ENCODE data around the gene DOCK7. TPM values are rescaled to one million over a fixed set of nuclear protein-coding genes. Genes with fewer than 3 reads are reported as not detected.

DOCK7 gene
- total and polyA plus RNA-seq, 2 of the 13 experiments (the other 11 are each of a cell fraction or from before 2014, with no cell fraction given) = 45.7 to 67.2 TPM

GRCh38 chr1:62423580-62424242 is 264.5 kb downstream of the DOCK7 start (continued):
- TF ChIP-seq ARID2 (CRISPR knock-in tag; IDR thresholded peaks at IDR 0.05; ENCODE audit: borderline replicate concordance) (peak; percentile 68; the same call in 1 of the 2 replicates), ZNF501 (CRISPR knock-in tag; IDR thresholded peaks at IDR 0.05) (peak; percentile 83), RFXAP (CRISPR knock-in tag; IDR thresholded peaks at IDR 0.05; ENCODE audit: borderline replicate concordance) (peak; percentile 91), ZNF773 (CRISPR knock-in tag; IDR thresholded peaks at IDR 0.05; ENCODE audit: borderline replicate concordance) (no peak), ZNF781 (CRISPR knock-in tag; IDR thresholded peaks at IDR 0.05; ENCODE audit: borderline replicate concordance, not compliant biosample characterization) (peak; percentile 63), ZNF549 (CRISPR knock-in tag; IDR thresholded peaks at IDR 0.05) (no peak), EHMT2 (IDR thresholded peaks at IDR 0.05; ENCODE audit: borderline replicate concordance, low read depth, low read length) (peak; percentile 77; the same call in 1 of the 2 replicates), XBP1 (CRISPR knock-in tag; IDR thresholded peaks at IDR 0.05) (no peak), SIN3A (IDR thresholded peaks at IDR 0.05; ENCODE audit: borderline replicate concordance, low read depth, low read length) (0 out of 2 replicates have a peak, but pooled peaks have one; percentile 53), NR2C2 (CRISPR knock-in tag; IDR thresholded peaks at IDR 0.05; ENCODE audit: borderline replicate concordance) (peak; percentile 56), SNAPC2 (CRISPR knock-in tag; IDR thresholded peaks at IDR 0.05) (no peak), ZNF576 (CRISPR knock-in tag; IDR thresholded peaks at IDR 0.05) (no peak), CREBL2 (CRISPR knock-in tag; IDR thresholded peaks at IDR 0.05; ENCODE audit: borderline replicate concordance) (peak; percentile 40; the same call in 1 of the 2 replicates), ZNF44 (CRISPR knock-in tag; IDR thresholded peaks at IDR 0.05) (no peak), MEF2D (CRISPR knock-in tag; IDR thresholded peaks at IDR 0.05) (peak; percentile 90), IKZF5 (CRISPR knock-in tag; IDR thresholded peaks at IDR 0.05) (peak; percentile 83), ZNF768 (CRISPR knock-in tag; IDR thresholded peaks at IDR 0.05) (no peak), BCLAF1 (IDR thresholded peaks at IDR 0.05) (no peak), KLF12 (CRISPR knock-in tag; IDR thresholded peaks at IDR 0.05; ENCODE audit: borderline replicate concordance) (peak; percentile 59; the same call in 1 of the 2 replicates), TARDBP (CRISPR knock-in tag; IDR thresholded peaks at IDR 0.05) (peak; percentile 87), ZNF710 (CRISPR knock-in tag; IDR thresholded peaks at IDR 0.05; ENCODE audit: borderline replicate concordance) (peak; percentile 68; the same call in 1 of the 2 replicates), RAD51 (IDR thresholded peaks at IDR 0.05; ENCODE audit: borderline replicate concordance) (no peak)

Data from HepG2 (cell line).